ENCODE results near the gene CYYR1.

CYYR1 gene

DNA sequence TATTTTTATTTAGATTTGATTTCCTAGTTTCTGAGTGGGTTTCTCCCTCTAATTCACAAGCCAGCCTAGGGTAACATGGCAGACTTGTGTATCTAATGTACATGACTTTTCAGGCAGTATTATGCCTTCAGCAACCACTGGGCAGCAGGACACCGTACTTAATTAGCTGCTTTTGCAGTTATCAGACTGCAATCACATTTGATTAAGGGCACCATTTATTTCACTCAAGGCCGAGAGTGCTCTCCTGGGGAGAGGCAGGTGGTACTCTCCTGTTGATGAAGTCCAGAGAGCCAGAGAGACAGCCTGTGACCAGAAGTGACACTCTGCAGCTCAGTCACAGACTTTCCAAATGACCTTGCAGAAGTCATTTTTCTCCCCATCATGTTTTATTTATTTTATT is 18.7 kb downstream of the CYYR1 start:
- no peak for DNase-seq (ENCODE audit: low read depth in 4 of 4, low spot score in 1 of 4)

DNA sequence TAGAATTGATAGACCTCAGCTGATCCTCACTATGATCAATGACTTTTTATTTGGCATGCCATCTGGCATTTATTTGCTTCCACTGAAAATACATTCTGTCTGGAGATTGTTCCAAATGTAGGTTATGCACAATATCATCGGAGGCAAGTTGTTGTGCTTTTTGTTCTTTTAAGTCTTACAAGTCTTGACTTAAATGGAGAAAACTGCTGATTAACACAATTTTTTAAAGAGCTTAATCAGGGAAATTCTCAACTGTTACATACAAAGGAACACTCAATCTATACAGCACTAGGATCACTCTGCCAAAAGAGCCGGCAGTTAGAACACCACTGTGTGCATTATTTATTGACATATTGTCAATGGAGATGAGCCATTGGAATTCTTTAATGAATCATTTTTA is 19.2 kb downstream of the CYYR1 start:
- no peak for DNase-seq (ENCODE audit: low read depth in 4 of 4, low spot score in 1 of 4)

DNA sequence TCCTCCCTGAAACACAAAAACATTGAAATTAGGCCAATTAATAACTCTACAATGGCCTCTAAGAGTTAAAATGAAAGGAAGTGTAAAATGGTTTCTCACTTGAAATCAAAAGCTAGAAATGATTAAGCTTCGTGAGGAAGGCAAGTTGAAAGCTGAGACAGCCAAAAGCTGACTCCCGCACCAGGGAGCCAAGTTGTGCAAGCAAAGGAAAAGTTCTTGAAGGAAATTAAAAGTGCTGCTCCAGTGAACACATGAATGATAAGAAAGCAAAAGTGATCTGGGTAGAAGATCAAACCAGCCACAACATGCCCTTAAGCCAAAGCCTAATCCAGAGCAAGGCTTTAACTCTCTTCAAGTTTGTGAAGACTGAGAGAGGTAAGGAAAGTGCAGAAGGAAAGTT is 22.8 kb downstream of the CYYR1 start:
- DNase-seq (ENCODE audit: low read depth in 4 of 4, low spot score in 1 of 4), result no peak

DNA sequence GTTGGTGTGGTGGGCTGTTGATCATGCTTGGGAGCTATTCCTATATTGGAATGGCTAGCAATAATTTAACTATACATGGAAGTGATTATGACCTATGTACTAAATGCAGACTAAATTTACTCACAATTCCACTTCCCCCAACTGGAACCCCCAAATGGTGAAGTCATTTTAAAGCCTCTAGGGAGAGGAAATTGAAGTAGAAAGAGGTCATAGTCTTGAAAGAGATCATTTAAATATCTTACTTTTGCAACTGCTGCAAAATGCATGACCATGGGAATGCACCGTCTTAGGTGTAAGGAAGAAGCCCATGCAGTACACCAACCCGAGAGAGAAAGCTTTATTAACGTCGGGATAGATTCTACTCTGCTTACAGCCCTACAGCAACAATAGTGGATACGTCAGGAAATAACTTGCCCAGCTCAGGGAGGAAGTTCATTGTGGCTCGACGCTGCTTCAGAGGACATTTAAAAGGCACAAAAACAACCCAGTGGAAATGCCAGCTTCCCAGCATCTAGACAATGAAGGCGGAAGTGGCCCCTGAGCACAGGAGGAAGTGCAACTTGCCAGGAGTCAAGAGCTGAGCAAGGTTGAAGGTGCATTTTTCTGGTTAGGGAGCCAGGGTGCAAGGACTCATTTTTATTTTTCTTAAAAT is 26.5 kb downstream of the CYYR1 start:
- DNase-seq (ENCODE audit: low read depth in 4 of 4, low spot score in 1 of 4), result no peak

DNA sequence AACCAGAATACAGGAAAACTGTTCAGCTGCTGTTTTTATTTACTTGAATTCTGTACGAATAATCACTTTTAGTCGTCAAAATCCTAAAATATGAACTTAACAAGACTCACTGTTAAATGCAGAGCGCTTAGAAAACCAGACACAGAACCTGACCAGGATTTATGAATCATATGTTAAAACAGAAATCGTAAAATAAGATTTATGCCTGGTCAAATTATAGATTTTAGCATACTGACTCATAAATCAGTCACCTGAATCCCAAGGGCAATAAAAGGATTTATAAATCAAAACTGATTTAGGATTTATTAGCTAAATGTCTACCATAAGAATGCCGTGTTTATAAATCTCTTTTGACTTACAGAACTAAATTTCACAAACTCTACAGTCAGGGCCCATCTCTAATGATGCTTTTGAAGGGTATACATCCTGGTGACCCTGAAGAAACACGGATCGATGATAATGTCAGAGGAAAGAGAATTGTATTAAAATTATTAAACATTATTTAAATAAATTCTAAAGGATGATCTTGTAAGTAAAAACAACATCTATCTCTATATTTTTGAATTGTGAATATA is 28.8 kb downstream of the CYYR1 start:
- DNase-seq (ENCODE audit: low read depth in 4 of 4, low spot score in 1 of 4), result no peak

DNA sequence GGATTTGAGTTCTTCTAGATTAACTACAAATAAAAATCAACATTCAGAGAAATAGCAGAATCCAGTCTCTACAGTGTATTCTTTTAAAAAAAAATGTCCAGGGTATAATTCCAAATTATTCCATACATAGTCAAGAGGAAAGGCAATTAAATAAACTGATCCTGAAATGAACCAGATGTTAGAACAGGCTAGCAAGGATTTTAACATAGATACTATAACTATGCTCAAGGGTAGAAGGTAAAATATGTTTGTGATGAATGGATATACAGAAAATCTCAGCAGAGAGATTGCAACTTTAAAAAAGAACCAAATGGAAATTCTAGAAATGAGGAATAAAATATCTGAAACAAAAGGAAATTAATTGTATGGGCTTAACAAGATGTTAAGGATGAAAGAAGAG is 32.4 kb downstream of the CYYR1 start:
- no peak for DNase-seq (ENCODE audit: low read depth in 4 of 4, low spot score in 1 of 4)

DNA sequence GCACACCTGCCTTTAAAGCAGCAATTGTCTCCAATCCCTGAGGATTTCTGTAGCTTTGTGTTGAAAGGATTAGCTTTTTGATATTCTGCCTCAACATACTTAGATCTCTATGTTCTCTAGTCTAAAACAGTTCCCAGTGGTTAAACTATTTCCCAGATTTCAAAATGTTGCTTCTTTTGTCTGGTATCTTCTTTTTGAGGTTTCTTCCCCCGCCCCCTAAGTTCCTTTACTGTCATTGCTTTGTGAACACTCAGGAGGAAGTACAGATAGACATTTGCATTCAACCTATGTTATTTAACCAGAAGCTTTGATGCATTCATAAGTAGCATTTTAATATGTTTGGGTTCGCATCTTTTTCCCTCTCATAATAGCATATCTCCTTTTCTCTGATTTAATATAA is 33.5 kb downstream of the CYYR1 start:
- no peak for DNase-seq (ENCODE audit: low read depth in 4 of 4, low spot score in 1 of 4)

DNA sequence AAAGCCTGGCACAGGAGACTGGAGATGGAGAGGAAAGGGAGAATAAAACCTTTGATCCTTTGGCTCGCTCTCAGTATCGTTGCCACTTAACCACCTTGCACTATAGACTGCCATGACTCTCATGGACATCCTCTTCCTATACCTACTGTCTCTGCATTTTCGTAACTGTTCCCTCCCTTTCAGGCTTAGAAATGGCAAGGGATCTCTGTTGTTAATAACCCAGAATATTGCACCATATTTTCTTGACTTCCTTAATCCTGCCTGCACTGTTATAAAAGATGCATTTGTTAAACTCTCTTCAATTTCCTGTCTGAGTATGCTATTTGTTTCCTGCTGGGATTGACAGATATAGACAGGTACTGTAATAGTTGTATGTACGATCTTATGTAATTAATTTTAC is 38.6 kb downstream of the CYYR1 start:
- DNase-seq (ENCODE audit: low read depth in 4 of 4, low spot score in 1 of 4), result no peak

DNA sequence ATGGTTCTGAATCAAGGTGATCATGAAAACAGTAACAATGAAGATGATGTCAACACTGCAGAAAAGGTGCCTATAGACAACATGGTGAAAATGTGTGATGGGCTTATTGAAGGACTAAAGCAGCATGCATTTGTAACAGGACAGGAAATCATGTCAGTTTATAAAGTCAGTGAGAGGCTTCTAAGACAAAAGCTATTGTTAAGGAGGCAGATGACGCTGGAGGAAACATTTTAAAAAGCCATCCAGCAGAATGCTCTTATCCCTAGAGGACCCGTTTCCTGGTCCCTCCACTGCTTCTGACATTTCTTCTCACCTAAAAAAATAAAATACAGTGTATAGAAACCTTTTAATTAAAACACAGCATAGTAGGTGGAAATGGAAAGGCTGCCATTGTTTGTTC is 40.9 kb downstream of the CYYR1 start:
- DNase-seq (ENCODE audit: low read depth in 4 of 4, low spot score in 1 of 4), result no peak

DNA sequence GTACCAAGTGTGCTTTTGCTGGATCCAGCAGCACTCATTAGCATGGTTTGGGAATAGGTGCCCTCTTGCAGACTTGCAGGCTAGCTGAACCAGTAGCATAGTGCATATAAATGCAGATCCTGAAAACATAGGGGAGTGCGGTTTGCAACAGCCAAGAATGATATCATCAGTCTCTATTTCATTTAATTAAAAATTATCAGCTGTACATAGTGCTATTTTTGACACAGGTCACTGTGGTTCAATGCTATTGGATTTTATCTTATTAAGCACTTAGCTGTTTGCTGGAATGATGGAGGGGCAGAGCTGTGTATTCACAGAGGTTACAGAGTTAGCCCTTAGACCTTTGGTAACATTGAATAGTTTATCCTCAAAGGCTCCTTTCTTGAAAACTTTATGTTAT is 43.6 kb downstream of the CYYR1 start:
- DNase-seq (ENCODE audit: low read depth in 4 of 4, low spot score in 1 of 4), result no peak

DNA sequence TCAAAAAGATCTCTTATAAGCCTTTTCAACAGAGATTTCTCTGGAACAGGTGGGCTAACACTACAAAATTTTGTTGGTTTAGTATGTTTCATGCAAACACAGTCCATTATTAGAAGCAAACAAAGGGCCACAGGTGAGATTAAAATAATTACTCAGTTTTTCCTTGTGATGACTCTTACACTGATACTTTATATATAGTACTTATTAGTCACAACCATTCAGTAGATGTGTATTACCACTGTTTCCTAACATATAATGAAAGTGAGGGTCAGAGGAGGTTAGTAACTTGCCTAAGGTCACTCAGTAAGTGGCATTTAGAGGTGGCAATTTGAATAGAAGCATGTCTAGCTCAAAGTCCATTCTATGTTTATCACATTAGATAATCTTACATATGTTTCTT is 44.2 kb downstream of the CYYR1 start:
- DNase-seq (ENCODE audit: low read depth in 4 of 4, low spot score in 1 of 4), result no peak

DNA sequence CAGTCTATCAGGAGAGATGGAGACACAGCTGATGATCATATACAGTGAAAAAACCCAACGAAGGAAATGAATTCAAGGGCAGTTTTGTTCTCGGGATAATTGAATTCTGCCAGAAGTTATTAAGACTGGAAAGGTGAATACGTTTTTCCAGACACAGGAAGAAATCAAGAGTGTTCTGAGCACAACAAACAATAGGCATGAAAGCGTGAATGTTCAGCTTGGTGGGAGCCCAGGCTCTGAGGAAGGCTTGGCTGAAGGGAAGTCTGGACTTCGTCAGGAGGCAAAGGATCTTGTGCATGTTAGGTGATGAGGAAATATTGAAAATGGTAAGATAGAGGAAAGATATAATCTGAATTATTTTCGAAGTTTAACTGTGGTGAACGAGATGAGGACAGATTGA is 50.4 kb downstream of the CYYR1 start:
- DNase-seq (ENCODE audit: low read depth in 4 of 4, low spot score in 1 of 4), result no peak

DNA sequence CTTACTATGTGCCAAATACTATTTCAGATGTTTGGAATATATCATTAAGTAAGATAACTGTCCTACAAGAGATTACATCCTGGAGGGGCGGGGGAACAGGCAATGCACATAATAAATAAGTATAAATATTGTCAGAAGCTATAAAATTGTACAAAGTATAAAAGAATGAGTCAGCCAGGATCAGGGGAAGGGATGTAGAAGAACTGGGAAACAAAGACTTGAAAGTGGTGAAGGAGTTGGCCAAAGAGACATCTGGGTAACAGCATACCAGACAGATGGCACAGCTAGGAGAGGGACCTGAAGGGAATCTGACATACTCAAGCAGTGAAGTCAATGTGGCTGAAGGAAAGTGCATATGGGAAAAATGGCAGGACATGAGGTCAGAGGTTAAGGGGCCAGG is 53.9 kb downstream of the CYYR1 start:
- DNase-seq (ENCODE audit: low read depth in 4 of 4, low spot score in 1 of 4), result no peak

DNA sequence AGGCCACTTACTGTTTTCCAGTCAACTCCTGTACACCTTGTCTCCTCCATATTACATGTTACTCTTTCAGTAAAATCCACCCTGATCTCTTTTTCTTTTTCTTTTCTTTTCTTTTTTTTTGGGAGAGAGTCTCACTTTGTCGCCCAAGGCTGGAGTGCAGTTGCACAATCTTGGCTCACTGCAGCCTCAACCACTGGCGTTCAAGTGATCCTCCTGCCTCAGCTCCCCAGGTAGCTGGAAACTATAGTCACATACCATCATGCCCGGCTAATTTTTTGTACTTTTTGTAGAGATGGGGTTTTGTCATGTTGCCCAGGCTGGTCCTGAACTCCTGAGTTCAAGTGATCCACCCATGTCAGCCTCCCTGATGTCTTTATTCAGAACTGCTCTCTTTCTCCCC is 57.8 kb downstream of the CYYR1 start:
- no peak for DNase-seq (ENCODE audit: low read depth in 4 of 4, low spot score in 1 of 4)

DNA sequence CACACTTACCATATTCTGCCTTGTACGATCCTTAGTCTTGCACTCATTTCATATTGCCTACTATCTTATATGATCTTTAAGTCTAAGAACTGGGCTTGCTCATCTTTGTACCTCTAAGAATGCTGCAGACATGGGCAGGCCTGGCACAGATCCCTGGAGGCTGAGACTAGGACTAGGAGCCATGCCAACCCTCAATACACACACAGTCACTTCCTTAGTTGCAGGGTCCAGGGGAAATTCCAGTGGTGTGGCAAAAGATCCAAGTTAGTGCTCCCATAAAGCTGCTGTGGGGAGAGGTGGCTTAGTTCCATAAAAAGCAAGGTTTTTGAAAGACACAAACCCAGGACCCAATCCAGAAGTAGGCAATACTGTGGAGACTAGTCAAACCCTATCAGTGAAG is 59.9 kb downstream of the CYYR1 start:
- DNase-seq (ENCODE audit: low read depth in 4 of 4, low spot score in 1 of 4), result no peak

DNA sequence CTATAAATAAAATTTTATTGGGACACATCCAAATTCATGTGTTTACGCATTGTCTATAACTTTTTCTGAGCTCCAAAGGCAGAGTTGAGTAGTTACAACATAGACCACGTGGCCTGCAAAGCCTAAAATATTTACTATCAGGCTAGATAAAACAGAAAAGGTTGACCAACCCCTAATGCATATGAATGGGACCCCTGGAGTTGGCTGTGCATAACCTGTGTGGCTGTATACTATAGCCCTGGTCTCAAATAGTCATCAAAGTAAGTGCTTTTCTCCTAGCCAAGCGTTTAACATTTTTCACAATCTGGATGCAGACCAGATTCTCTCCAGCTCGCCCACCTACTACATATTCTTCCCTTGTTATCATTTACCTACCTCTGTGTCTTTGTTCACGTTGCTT is 60.4 kb downstream of the CYYR1 start:
- no peak for DNase-seq (ENCODE audit: low read depth in 4 of 4, low spot score in 1 of 4)

DNA sequence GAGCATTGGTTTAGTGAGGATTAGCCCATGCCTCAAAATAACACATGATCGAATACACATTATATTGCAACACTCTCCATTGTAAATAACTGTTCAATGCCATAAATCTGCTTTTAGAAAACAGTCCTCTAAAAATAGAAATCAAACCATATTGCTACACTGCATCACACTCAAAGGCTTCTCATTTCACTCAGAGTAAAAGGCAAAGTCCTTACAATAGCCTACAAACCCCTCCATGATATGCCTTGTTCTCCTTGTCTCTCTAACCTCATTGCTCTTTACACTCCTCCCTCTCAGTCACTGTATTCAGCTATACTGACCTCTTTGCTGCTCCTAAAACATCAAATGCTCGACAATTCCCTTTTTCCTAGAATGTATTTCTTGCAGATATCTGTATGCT is 64.2 kb downstream of the CYYR1 start:
- DNase-seq (ENCODE audit: low read depth in 4 of 4, low spot score in 1 of 4), result no peak

DNA sequence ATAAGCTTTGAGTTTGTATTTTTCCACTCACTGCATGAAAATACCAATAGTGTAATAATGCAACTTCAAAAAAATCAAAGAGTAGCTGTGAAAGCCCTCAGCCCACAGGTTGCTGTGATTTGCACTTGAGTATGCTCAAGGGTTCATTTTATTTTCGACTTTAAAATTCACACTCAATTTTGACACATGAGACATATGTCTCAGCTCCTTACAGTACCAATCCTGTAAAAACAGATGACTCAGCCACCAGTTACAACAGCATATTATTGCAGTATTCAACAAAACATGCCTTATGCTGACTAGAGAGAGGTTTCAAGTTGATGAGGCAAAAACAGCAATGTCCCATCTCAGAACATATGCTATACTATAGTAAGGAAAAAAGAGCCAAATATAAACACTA is 66.1 kb downstream of the CYYR1 start:
- no peak for DNase-seq (ENCODE audit: low read depth in 4 of 4, low spot score in 1 of 4)

DNA sequence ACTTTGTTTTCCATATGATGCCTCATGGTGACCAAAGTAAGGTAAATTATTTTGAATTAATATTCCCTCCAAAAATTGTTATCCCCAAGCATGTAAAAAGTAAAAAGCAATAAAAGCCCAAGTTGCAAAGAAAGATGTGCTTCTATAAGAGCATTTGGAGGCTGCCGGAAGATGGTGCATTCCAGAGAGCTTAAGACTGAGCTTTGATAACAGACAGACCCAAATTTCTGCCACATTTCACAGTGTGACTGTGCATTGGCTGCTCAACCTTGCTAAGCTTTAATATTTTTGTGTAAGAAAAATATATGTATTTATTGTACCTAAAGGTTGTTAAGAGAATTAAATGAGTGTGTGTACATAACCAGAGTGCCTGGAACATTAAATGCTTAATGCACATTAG is 67.9 kb downstream of the CYYR1 start:
- no peak for DNase-seq (ENCODE audit: low read depth in 4 of 4, low spot score in 1 of 4)

DNA sequence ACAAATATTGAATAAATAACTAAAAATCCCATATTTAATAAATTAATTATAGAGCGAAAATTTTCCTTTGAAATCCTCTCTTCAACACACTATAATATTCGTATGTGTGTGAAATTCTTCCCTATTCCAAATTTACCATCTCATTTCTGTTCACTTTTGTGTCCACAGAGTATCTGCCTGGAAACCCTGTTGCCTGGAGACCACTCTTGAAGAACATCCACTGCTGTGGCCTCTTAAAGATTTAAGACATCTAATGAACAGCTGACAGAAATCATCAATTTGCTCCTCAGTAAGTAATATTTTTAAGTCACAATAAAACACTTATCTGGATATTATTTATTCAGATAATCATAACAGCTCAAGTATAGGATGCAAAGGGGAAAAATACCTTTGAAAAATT is 69.7 kb downstream of the CYYR1 start:
- DNase-seq (ENCODE audit: low read depth in 4 of 4, low spot score in 1 of 4), result no peak

DNA sequence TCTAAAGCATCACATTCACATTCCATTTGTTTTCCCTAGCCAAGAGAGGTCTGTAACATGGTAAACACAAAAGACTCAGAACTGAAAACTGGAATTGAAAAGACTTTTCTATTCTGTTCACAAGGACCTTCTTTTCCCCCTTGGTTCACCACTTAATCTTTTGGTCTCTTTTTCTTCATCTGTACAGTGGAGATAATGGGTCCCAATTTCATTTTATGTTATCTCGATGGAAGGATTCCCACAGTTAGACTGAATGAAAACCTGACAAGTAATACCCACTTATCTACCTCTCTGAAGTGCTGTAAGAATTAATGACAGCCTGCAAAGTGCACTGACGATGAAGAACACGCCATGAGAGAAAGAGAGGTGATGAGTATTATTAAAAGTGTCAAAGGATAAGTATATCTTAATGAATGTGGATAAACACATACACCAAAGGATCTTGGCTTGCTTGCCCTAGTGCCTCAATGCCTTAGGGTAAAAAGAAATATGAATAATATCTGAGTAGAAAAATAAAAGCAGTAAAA is 71.5 kb downstream of the CYYR1 start:
- no peak for DNase-seq (ENCODE audit: low read depth in 4 of 4, low spot score in 1 of 4)

DNA sequence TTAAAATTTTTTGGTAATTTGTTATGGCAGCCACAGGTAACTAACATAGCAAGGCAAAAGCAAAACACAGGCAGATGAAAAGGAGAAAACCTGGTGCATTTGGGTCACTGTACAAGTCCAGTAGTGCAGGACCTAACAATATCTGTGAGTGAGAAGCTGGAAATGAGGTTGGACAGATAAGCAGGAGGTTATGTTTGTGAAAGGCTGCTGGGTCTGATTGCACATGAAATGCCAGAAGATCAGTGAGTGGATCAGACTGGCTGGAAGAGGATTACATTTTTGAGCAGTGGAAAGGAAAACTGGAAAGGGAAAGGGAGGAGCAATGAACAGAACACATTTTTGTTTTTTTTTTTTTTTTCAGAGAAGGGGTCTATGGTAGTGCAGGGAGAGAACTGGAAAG is 73.6 kb downstream of the CYYR1 start:
- no peak for DNase-seq (ENCODE audit: low read depth in 4 of 4, low spot score in 1 of 4)

DNA sequence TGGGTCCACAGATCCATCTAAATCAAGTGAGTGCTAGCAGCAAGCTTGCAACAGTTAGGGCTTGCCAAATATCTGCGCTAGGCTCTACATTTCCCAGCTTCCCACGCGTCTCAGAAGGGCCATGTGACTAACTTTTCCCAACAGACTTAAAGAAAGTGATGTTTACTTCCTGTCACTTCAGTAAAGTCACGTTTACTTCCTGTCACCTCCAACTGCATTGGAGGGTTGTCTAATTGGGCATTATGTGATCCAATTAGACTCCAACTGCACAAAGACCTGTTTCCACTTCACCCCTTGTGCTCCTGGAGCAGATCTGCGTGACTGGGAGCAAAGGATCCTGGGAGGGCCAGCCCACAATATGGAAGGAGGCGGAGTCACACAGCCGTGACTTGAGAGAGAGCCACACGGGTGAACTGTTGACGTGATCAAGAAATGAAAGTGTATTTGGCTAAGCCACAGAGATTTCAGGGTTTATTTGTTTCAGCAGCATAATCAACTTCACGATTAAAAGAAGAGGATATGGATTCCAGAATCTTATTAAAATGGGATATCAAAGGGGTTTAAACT is 77.7 kb downstream of the CYYR1 start:
- DNase-seq (ENCODE audit: low read depth in 4 of 4, low spot score in 1 of 4), result no peak

All from stimulated activated CD4-positive, alpha-beta T cell treated with anti-CD3 and anti-CD28 coated beads, Interleukin-1b, Interleukin-23, amount 100 ng/mL, for 24 hours (primary cell).